Amygdala (tissue), 56 donors: ENCODE data around the gene TMUB2.
"Not testable (repeated sequence)": the region's sequence is repeated elsewhere in the genome, so short reads cannot be mapped to it uniquely, and the experiment has no call there.

Source experiments
- DNase-seq, 56 donors: peaks; one replicate each; lab custom pipeline; 2025; lab: John Stamatoyannopoulos, UW

Gene TMUB2

GRCh38 chr17:44217738-44218343, 31.1 kb downstream of the TMUB2 start:
- DNase-seq, result peak in 2 of 56 donors; percentile 51 to 65

GRCh38 chr17:44218344-44219107, 31.8 kb downstream of the TMUB2 start:
- DNase-seq, result peak in 55 of 56 donors; percentile 33 to 91 (median 73)

GRCh38 chr17:44219108-44219615, 32.4 kb downstream of the TMUB2 start:
- DNase-seq, result peak in 23 of 56 donors; percentile 36 to 77 (median 59)

- peak in 48 of 56 donors; percentile 19 to 86 (median 68) for DNase-seq
Measured at GRCh38 chr17:44219616-44220212, 32.9 kb downstream of the TMUB2 start, which contains the start of gene UBTF. Gene UBTF, minus strand, starts transcription at chr17:44219675. Its CDS starts 1,446 bp downstream, at chr17:44218229.

GRCh38 chr17:44220213-44221083, 33.7 kb downstream of the TMUB2 start:
- peak in 30 of 56 donors; percentile 16 to 79 (median 56) for DNase-seq

GRCh38 chr17:44221084-44221861, 34.5 kb downstream of the TMUB2 start:
- peak in 53 of 56 donors; percentile 18 to 82 (median 66) for DNase-seq

GRCh38 chr17:44221862-44222111, 35.0 kb downstream of the TMUB2 start:
- peak in 2 of 56 donors; percentile 48 to 49 for DNase-seq

- DNase-seq, result peak in 55 of 56 donors; percentile 40 to 89 (median 77)
Measured at GRCh38 chr17:44222112-44222869, 35.5 kb downstream of the TMUB2 start.

- DNase-seq, result peak in 16 of 56 donors; percentile 13 to 67 (median 26)
Measured at GRCh38 chr17:44223541-44224071, 36.8 kb downstream of the TMUB2 start.

GRCh38 chr17:44229090-44229489, 42.3 kb downstream of the TMUB2 start:
- no peak for DNase-seq

- no peak for DNase-seq
Measured at GRCh38 chr17:44230140-44230539, 43.4 kb downstream of the TMUB2 start.

- DNase-seq, result no peak
Measured at GRCh38 chr17:44232061-44232460, 45.3 kb downstream of the TMUB2 start.

- peak in 3 of 56 donors; percentile 5 to 18 (median 9) for DNase-seq
Measured at GRCh38 chr17:44233582-44233981, 46.8 kb downstream of the TMUB2 start.

- DNase-seq, result no peak
Measured at GRCh38 chr17:44235583-44235936, 48.8 kb downstream of the TMUB2 start.

- DNase-seq, result no peak
Measured at GRCh38 chr17:44236444-44236991, 49.7 kb downstream of the TMUB2 start.

- DNase-seq, result not testable (repeated sequence)
Measured at GRCh38 chr17:44237886-44238285, 51.1 kb downstream of the TMUB2 start.

GRCh38 chr17:44241106-44241624, 54.4 kb downstream of the TMUB2 start:
- DNase-seq, result peak in 2 of 56 donors; percentile 5 to 6
